ENCODE results near the gene EXT2.

The EXT2 gene

DNA sequence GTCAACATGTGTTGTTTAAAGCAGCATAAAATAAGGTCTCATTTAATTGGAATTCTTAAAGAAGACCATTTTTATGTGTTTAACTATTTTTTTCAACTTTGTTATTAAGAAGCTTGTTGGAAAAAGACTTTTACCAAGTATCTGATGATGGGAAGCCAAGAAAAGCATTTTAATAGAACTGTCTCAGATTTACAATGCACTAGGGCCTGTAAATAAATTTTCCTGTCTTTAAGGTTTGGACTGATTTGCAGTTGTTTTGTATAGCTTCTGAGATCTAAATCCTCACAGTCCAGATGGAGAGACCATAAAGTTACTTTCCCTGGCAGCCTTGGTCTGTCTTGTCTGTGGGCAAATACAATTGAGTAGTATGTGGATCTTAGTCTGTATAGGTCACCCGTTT is 41.6 kb downstream of the EXT2 start:
- no peak for DNase-seq (ENCODE audit: low read depth)
- TF ChIP-seq, protein P1, sequence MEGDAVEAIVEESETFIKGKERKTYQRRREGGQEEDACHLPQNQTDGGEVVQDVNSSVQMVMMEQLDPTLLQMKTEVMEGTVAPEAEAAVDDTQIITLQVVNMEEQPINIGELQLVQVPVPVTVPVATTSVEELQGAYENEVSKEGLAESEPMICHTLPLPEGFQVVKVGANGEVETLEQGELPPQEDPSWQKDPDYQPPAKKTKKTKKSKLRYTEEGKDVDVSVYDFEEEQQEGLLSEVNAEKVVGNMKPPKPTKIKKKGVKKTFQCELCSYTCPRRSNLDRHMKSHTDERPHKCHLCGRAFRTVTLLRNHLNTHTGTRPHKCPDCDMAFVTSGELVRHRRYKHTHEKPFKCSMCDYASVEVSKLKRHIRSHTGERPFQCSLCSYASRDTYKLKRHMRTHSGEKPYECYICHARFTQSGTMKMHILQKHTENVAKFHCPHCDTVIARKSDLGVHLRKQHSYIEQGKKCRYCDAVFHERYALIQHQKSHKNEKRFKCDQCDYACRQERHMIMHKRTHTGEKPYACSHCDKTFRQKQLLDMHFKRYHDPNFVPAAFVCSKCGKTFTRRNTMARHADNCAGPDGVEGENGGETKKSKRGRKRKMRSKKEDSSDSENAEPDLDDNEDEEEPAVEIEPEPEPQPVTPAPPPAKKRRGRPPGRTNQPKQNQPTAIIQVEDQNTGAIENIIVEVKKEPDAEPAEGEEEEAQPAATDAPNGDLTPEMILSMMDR (IDR thresholded peaks at IDR 0.05; ENCODE audit: low read depth, low read length, missing control alignments), result no peak
- no peak overlapping the region for H3K4me3 ChIP-seq (ENCODE audit: low read depth, low read length)

DNA sequence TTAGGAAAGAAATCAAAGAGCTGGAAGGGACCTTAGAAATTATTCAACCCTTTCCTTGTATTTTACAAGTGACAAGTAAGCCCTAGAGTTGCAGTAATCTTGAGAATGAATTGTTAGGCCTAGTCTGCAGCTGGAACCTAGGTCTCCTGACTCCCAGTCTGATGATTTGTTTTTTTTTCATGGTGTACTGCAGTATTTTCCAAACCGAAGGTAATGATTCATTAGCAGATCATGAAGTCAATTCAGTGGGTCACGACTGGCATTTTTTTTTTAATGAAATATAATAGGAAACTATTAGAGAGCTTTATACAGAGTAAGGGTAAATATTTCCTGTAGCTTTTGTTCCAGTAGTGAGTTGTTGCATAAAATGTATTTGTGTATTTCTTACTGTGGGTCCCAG is 42.8 kb downstream of the EXT2 start:
- H3K4me3 ChIP-seq (ENCODE audit: low read depth, low read length), result no peak overlapping the region
- no peak for DNase-seq (ENCODE audit: low read depth)
- TF ChIP-seq, protein P1 (IDR thresholded peaks at IDR 0.05; ENCODE audit: low read depth, low read length, missing control alignments), result no peak

DNA sequence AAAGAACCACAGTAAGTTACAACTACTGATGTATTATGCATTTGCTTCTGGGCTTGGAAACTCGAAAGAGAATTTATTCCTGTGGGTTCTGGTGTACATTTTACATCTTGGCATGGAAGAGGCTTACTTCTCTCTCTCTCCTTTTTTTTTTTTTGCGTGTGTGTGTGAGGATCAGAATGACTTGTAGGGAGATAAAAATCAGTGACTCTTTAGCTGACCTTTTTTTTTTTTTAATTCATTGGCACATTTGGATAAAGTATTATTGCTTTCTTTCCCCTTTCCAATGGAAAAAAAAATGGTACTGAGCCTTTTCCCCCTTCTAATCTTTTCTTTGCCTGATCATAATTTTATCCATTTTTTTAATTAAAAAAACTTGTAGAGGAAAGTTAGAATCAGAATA is 43.5 kb downstream of the EXT2 start:
- H3K4me3 ChIP-seq (ENCODE audit: low read depth, low read length), result no peak overlapping the region
- DNase-seq (ENCODE audit: low read depth), result no peak
- TF ChIP-seq, protein P1 (IDR thresholded peaks at IDR 0.05; ENCODE audit: low read depth, low read length, missing control alignments), result no peak

DNA sequence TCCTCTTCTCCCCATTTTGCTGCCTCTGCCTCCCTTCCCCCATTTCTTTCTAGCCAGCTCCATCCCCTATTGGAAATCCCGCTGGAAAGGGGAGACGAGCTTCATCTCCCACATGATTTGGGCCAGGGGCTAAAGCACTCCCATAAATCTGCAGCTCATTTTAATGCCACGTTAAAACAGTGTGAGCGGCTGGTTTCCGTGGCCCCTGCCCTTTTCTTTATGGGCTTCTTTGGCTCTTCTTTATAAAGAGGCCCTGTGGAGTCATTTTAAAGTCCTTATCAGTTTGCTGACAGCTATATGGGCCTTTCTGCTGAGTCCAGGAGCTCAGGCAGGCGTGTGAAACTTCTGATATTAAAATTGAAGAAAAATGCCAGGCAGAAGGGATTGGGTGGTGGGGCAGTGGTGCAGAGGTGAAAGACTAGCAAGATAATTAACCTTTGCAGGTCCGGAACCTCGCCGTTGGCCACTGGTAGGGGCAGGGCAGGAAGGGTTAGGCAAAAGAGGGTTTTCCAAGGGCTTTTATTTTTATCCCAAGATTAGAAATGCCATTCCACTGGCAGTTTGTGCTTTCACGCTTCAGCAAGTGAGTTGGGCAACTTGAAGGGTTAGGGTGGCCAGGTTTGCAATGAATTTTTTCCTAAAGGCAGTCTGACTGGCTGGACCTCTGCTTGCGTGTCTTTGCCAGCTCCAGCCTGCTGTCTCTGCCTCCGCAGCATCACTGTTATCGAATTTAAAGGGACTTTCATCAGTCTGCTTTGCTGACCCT is 44.3 kb downstream of the EXT2 start:
- no peak overlapping the region for H3K4me3 ChIP-seq (ENCODE audit: low read depth, low read length)
- DNase-seq (ENCODE audit: low read depth), result no peak
- TF ChIP-seq, protein P1 (IDR thresholded peaks at IDR 0.05; ENCODE audit: low read depth, low read length, missing control alignments), result no peak

DNA sequence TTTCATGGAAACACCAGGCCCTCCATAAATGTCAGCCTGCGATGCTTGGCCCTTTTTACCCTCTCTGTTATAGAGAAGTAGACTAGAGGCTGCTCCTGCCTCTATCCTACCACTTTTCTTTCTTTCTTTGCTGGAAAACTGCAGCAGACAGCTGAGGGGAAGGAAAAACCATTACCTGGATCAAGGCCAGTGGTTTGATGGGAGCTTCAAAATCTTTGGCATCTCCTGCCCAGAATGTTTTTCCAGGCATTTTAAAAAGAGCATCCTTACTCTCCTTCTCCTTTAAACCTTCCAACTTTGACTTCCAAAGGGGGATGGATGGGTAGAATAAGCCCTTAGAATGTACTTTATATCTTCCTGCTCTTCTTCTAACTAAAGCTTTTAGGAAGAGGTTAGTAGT is 44.9 kb downstream of the EXT2 start:
- H3K4me3 ChIP-seq (ENCODE audit: low read depth, low read length), result no peak overlapping the region
- TF ChIP-seq, protein P1 (IDR thresholded peaks at IDR 0.05; ENCODE audit: low read depth, low read length, missing control alignments), result no peak
- no peak for DNase-seq (ENCODE audit: low read depth)

DNA sequence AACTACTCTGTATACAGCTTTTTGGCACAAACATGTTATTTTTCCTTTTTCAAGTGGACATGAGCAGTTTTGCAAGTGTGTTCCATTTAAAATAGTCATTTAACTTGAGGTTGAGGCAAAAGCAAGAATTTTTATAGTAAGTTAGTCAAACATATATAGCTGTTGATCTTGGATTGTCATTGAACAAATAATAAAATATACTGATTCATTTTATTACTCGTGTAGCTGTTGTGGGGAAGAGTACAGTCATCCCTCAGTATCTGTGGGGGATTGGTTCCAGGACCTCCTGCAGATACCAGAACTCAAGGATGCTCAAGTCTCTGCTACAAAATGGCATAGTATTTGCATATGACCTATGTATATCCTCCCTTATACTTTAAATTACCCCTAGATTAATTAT is 45.3 kb downstream of the EXT2 start:
- no peak overlapping the region for H3K4me3 ChIP-seq (ENCODE audit: low read depth, low read length)
- DNase-seq (ENCODE audit: low read depth), result no peak
- TF ChIP-seq, protein P1 (IDR thresholded peaks at IDR 0.05; ENCODE audit: low read depth, low read length, missing control alignments), result no peak

Data from GM12864 (cell line).